Glutamatergic neuron (in vitro differentiated cells): ENCODE measurements around the gene CTDSP2. TPM values are rescaled to one million over a fixed set of nuclear protein-coding genes. Genes with fewer than 3 reads are reported as not detected.

Experiments used
- DNase-seq: peaks from one replicate; pipeline ENCODE4 v3.0.0; 2022
- H3K27ac Mint-ChIP-seq: one replicate; pipeline ENCODE4 v1.8.0; 2020; ENCODE audit warnings: mild to moderate bottlenecking, mixed read lengths, inconsistent platforms; ENCODE audit not compliant: unreplicated experiment
- H3K27me3 Mint-ChIP-seq: one replicate; pipeline ENCODE4 v1.8.0; 2020; ENCODE audit warnings: mild to moderate bottlenecking, moderate library complexity, mixed read lengths, inconsistent platforms; ENCODE audit not compliant: unreplicated experiment
- H3K36me3 Mint-ChIP-seq: one replicate; pipeline ENCODE4 v1.8.0; 2020; ENCODE audit warnings: mild to moderate bottlenecking, mixed read lengths, inconsistent platforms; ENCODE audit not compliant: unreplicated experiment
- H3K4me1 Mint-ChIP-seq: one replicate; pipeline ENCODE4 v1.8.0; 2020; ENCODE audit warnings: mild to moderate bottlenecking, low read depth, mixed read lengths, inconsistent platforms; ENCODE audit not compliant: unreplicated experiment
- H3K4me3 Mint-ChIP-seq: one replicate; pipeline ENCODE4 v1.8.0; 2020; ENCODE audit warnings: mild to moderate bottlenecking, mixed read lengths, inconsistent platforms; ENCODE audit not compliant: unreplicated experiment
- H3K9me3 Mint-ChIP-seq: one replicate; pipeline ENCODE4 v1.8.0; 2020; ENCODE audit warnings: mild to moderate bottlenecking, moderate library complexity, mixed read lengths, inconsistent platforms; ENCODE audit not compliant: unreplicated experiment
- CTCF ChIP-seq: fragments of 200-600 bp; sonication (generic); IDR thresholded peaks from one replicate; pipeline ENCODE4 v1.5.0; 2021; ENCODE audit not compliant: partially characterized antibody, unreplicated experiment
- total RNA-seq: library from RNA; stranded (reverse); fragmentation: NEBNext Ultra II Directional; extraction: Animal tissue kit (Norgen Biotek cat#: 25700); gene quantifications from one replicate; pipeline ENCODE4 v1.2.1, GENCODE V29; 2021; ENCODE audit not compliant: unreplicated experiment

The CTDSP2 gene
- total RNA-seq, 1 donor from 2014 or later = 127 TPM

GRCh38 chr12:57842342-57843294 is 3.9 kb downstream of the CTDSP2 start:
- H3K36me3 Mint-ChIP-seq = no peaks in the 10 kb centered on the region
- no peak for TF ChIP-seq CTCF
- H3K9me3 Mint-ChIP-seq = peaks cover 9% of the 10 kb centered on the region
- no peak for DNase-seq
- peak overlapping the region; percentile 95 for H3K27ac Mint-ChIP-seq
- H3K27me3 Mint-ChIP-seq = peaks cover 13% of the 10 kb centered on the region
- peaks cover 47% of the 10 kb centered on the region for H3K4me1 Mint-ChIP-seq
- H3K4me3 Mint-ChIP-seq = peak overlapping the region; percentile 97

- no peak for DNase-seq
- Mint-ChIP-seq H3K27me3 (peaks cover 8% of the 10 kb centered on the region), H3K36me3 (no peaks in the 10 kb centered on the region), H3K9me3 (peaks cover 5% of the 10 kb centered on the region), H3K27ac (peak overlapping the region; percentile 77), H3K4me3 (peak overlapping the region; percentile 97), H3K4me1 (peaks cover 51% of the 10 kb centered on the region)
- TF ChIP-seq CTCF = no peak
These were observed 5.1 kb downstream of the CTDSP2 start for GRCh38 chr12:57841445-57841844.

- H3K36me3 Mint-ChIP-seq = no peaks in the 10 kb centered on the region
- H3K4me1 Mint-ChIP-seq = peaks cover 58% of the 10 kb centered on the region
- peaks cover 8% of the 10 kb centered on the region for H3K27me3 Mint-ChIP-seq
- peaks cover 5% of the 10 kb centered on the region for H3K9me3 Mint-ChIP-seq
- no peak for DNase-seq
- no peak for TF ChIP-seq CTCF
- H3K27ac Mint-ChIP-seq = peak overlapping the region; percentile 77
- H3K4me3 Mint-ChIP-seq = peak overlapping the region; percentile 97
These were observed 5.8 kb downstream of the CTDSP2 start for GRCh38 chr12:57840726-57841125.

GRCh38 chr12:57839996-57840395 is 6.5 kb downstream of the CTDSP2 start:
- Mint-ChIP-seq H3K36me3 (no peaks in the 10 kb centered on the region), H3K27ac (no peak overlapping the region)

More at GRCh38 chr12:57839996-57840395, 6.5 kb downstream of the CTDSP2 start:
- peaks cover 8% of the 10 kb centered on the region for H3K27me3 Mint-ChIP-seq
- H3K4me3 Mint-ChIP-seq = peak overlapping the region; percentile 97
- peaks cover 60% of the 10 kb centered on the region for H3K4me1 Mint-ChIP-seq
- no peak for TF ChIP-seq CTCF
- DNase-seq = no peak
- H3K9me3 Mint-ChIP-seq = peaks cover 5% of the 10 kb centered on the region
